GM12878 (cell line): ENCODE data around the gene FEN1. TPM values are rescaled to one million over a fixed set of nuclear protein-coding genes. Genes with fewer than 3 reads are reported as not detected.

Source experiments
- ATAC-seq: fragments of 200-7000 bp; cut with Tn5 transposase; 3 replicates; pipeline ENCODE4 v1.9.1; 2020; ENCODE audit warnings: mild to moderate bottlenecking, moderate library complexity
- BruUV-seq: library from RNA; stranded (reverse); fragments of 400-500 nt; replicated peaks from 2 replicates; lab custom pipeline; 2021; lab: Mats Ljungman, UMichigan
- CTCF ChIA-PET: fragments of 300-600 bp; sonication (Branson Sonifier 250); formaldehyde crosslinking; extraction: SDS; loops from one replicate; lab custom pipeline; 2021; ENCODE audit warnings: inconsistent platforms; lab: Yijun Ruan, JAX
- POLR2A ChIA-PET: fragments of 350-600 bp; formaldehyde crosslinking; extraction: SDS; loops from one replicate; lab custom pipeline; 2021; ENCODE audit warnings: inconsistent platforms; lab: Charles Lee
- RAD21 ChIA-PET: fragments of 300-600 bp; sonication (Branson Sonifier 250); formaldehyde crosslinking; loops from one replicate; lab custom pipeline; 2023; ENCODE audit warnings: antibody characterized with exemption; ENCODE audit not compliant: unreplicated experiment; lab: Charles Lee
- SMC1A ChIA-PET: fragments of 300-600 bp; sonication (Branson Sonifier 250); formaldehyde crosslinking; loops from one replicate; lab custom pipeline; 2023; ENCODE audit not compliant: unreplicated experiment, uncharacterized antibody; lab: Charles Lee
- DNase-seq: peaks from one replicate; pipeline ENCODE4 v3.0.0-alpha.2; 2011; ENCODE audit warnings: low read depth, low spot score
- FAIRE-seq: peaks from 3 replicates; lab custom pipeline; 2011; peaks lifted over from hg19 to GRCh38; lab: Jason Lieb, UNC
- H2AFZ ChIP-seq: 2 replicates; pipeline ENCODE4 v1.6.0; 2011; ENCODE audit warnings: low read depth, low read length, control low read depth; ENCODE audit not compliant: control insufficient read depth
- H3K27ac ChIP-seq: 2 replicates; pipeline ENCODE4 v1.5.1; 2011; ENCODE audit warnings: control low read depth; ENCODE audit not compliant: control insufficient read depth, insufficient read depth
- H3K27me3 ChIP-seq, 2 experiments: replicated peaks in 1 of 2; 2 replicates each; pipeline versions ENCODE4 v1.6.0 to v1.6.1; 2011; ENCODE audit warnings: low read length in 1 of 2; ENCODE audit not compliant: control insufficient read depth in 2 of 2, insufficient read depth in 2 of 2
- H3K36me3 ChIP-seq, 2 experiments: 2 replicates each; pipeline ENCODE4 v1.5.1; 2011; ENCODE audit warnings: low read length in 1 of 2; ENCODE audit not compliant: control insufficient read depth in 2 of 2, insufficient read depth in 2 of 2
- H3K4me1 ChIP-seq: 2 replicates; pipeline ENCODE4 v1.6.1; 2011; ENCODE audit warnings: mild to moderate bottlenecking, low read length, moderate library complexity, mixed read lengths; ENCODE audit not compliant: control insufficient read depth, insufficient read depth
- H3K4me2 ChIP-seq: 2 replicates; pipeline ENCODE4 v1.6.0; 2011; ENCODE audit warnings: control low read depth; ENCODE audit not compliant: control insufficient read depth, insufficient read depth
- H3K4me3 ChIP-seq: fragments of 200-600 bp; sonication (generic); 2 replicates; pipeline ENCODE4 v1.5.1; 2016
- H3K79me2 ChIP-seq: 2 replicates; pipeline ENCODE4 v1.6.0; 2011; ENCODE audit warnings: low read length; ENCODE audit not compliant: control insufficient read depth, insufficient read depth
- H3K9ac ChIP-seq: 2 replicates; pipeline ENCODE4 v1.8.0; 2011; ENCODE audit warnings: low read length, control low read depth, mixed read lengths; ENCODE audit not compliant: control insufficient read depth, insufficient read depth
- H3K9me3 ChIP-seq: replicated peaks from 3 replicates; pipeline ENCODE4 v1.5.1; 2011; ENCODE audit warnings: mild to moderate bottlenecking, low read length; ENCODE audit not compliant: control insufficient read depth, insufficient read depth
- H4K20me1 ChIP-seq: 2 replicates; pipeline ENCODE4 v1.6.0; 2011; ENCODE audit not compliant: control insufficient read depth, insufficient read depth
- CEBPB ChIP-seq, 2 experiments: fragments of 150-350 bp in 1 of 2; IDR thresholded peaks; 2 replicates each; pipeline ENCODE4 v1.6.1; 2012 to 2014; ENCODE audit warnings: low read depth in 2 of 2, low read length in 2 of 2, borderline replicate concordance in 1 of 2, inconsistent platforms in 1 of 2
- RELA ChIP-seq: fragments of 450-650 bp; IDR thresholded peaks from 2 replicates; pipeline ENCODE4 v1.8.0; 2014; ENCODE audit warnings: borderline replicate concordance; ENCODE audit not compliant: partially characterized antibody
- SRF ChIP-seq, 2 experiments: IDR thresholded peaks; 2 replicates each; pipeline ENCODE4 v1.6.1; 2011; ENCODE audit warnings: low read depth in 2 of 2, low read length in 2 of 2, mild to moderate bottlenecking in 1 of 2, moderate library complexity in 1 of 2
- TBL1XR1 ChIP-seq: IDR thresholded peaks from 2 replicates; pipeline ENCODE4 v1.6.1; 2012; ENCODE audit warnings: low read depth, low read length, improper control_type of control experiment
- WGBS: methylation state at CpG from one replicate; pipeline ENCODE4 v1.1.6; 2016; ENCODE audit warnings: low lambda C conversion rate; ENCODE audit not compliant: insufficient replicate concordance, insufficient coverage; ENCODE audit errors: missing lambda C conversion rate; 5-methylcytosine and 5-hydroxymethylcytosine counted together
- in situ Hi-C: fragments of 300-500 bp; cut with MboI; formaldehyde crosslinking; loops from 9 replicates; pipeline ENCODE4 v1.14.3; 2018; ENCODE audit warnings: mixed read lengths
- intact Hi-C: fragments of 100-400 bp; cut with micrococcal nuclease; formaldehyde crosslinking; loops from one replicate; pipeline ENCODE4 v1.14.2; 2022; ENCODE audit not compliant: unreplicated experiment
- polyA plus RNA-seq, 11 experiments: library from polyadenylated mRNA; depleted of rRNA in 4 of 11; unstranded in 6 of 11; stranded (reverse) in 5 of 11; fragments of >200 nt; fragmentation: Nextera tagmentation in 4 of 11; fragmentation: Illumina TruSeq in 1 of 11; extraction: Ambion mirVana in 4 of 11; extraction: Trizol in 1 of 11; gene quantifications; 1 replicate in 1 of 11; 2 replicates in 10 of 11; pipeline versions ENCODE4 v1.2.1 to v1.2.3, GENCODE V29; 2011 to 2016; ENCODE audit warnings: inconsistent platforms in 2 of 11, missing spikeins in 2 of 11, low read depth in 1 of 11
- total RNA-seq, 4 experiments: library from RNA; depleted of rRNA in 3 of 4; stranded (reverse); fragments of >200 nt in 3 of 4; fragmentation: Illumina TruSeq in 1 of 4; extraction: Trizol in 1 of 4; gene quantifications; 2 replicates each; pipeline versions ENCODE4 v1.2.1 to v1.2.3, GENCODE V29; 2013 to 2021
- TF ChIP-seq, protein P1 (sequence below): IDR thresholded peaks from 2 replicates; pipeline ENCODE4 v1.6.1; 2012; ENCODE audit warnings: improper control_type of control experiment, low read depth, low read length; ENCODE audit not compliant: insufficient replicate concordance
- TF ChIP-seq, protein P2 (sequence below): fragments of 450-650 bp; IDR thresholded peaks from 2 replicates; pipeline ENCODE4 v1.6.1; 2017; ENCODE audit warnings: mild to moderate bottlenecking, moderate library complexity
- TF ChIP-seq, protein P3 (sequence below): fragments of 450-650 bp; conservative IDR thresholded peaks from 2 replicates; pipeline ENCODE4 v1.6.1; 2017; ENCODE audit warnings: mild to moderate bottlenecking, moderate library complexity

The FEN1 gene
- total and polyA plus RNA-seq, 10 of the 15 experiments (the other 5 are each of a cell fraction or from before 2014, with no cell fraction given): 54.8 to 282 (median 125) TPM

DNA sequence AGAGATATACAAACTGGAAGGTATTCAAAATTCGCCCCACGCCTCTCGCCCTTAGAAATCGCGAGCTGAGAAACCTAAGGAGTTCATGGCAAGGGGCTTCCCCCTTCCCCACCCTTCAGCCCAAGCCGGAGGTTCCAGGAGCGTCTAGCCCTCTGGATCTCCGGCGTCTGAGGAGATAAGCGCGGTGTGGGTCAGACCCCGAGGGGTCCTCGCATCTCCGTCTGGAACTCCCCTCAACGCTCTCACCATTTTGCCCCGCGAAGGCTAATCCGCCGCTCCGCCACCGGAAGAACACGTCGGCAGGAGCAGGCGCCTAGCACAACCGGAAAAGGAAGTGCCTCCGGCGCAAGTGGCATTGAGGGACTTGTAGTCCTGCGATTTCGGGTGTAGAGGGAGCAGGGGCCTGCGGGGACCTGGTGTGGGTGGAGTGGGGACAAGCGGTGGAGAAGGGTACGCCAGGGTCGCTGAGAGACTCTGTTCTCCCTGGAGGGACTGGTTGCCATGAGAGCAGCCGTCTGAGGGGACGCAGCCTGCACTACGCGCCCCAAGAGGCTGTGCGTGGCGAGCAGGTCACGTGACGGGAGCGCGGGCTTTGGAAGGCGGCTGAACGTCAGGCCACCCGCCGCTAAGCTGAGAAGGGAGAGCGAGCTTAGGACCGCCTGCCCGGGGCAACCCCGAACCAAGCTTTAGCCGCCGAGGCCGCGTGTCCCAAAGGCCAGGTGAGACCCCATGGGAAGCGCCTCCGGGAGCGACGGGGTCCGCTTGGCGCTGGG, at the start of gene FEN1, which contains the start of gene TMEM258 (continued):
- TF ChIP-seq, protein P1, sequence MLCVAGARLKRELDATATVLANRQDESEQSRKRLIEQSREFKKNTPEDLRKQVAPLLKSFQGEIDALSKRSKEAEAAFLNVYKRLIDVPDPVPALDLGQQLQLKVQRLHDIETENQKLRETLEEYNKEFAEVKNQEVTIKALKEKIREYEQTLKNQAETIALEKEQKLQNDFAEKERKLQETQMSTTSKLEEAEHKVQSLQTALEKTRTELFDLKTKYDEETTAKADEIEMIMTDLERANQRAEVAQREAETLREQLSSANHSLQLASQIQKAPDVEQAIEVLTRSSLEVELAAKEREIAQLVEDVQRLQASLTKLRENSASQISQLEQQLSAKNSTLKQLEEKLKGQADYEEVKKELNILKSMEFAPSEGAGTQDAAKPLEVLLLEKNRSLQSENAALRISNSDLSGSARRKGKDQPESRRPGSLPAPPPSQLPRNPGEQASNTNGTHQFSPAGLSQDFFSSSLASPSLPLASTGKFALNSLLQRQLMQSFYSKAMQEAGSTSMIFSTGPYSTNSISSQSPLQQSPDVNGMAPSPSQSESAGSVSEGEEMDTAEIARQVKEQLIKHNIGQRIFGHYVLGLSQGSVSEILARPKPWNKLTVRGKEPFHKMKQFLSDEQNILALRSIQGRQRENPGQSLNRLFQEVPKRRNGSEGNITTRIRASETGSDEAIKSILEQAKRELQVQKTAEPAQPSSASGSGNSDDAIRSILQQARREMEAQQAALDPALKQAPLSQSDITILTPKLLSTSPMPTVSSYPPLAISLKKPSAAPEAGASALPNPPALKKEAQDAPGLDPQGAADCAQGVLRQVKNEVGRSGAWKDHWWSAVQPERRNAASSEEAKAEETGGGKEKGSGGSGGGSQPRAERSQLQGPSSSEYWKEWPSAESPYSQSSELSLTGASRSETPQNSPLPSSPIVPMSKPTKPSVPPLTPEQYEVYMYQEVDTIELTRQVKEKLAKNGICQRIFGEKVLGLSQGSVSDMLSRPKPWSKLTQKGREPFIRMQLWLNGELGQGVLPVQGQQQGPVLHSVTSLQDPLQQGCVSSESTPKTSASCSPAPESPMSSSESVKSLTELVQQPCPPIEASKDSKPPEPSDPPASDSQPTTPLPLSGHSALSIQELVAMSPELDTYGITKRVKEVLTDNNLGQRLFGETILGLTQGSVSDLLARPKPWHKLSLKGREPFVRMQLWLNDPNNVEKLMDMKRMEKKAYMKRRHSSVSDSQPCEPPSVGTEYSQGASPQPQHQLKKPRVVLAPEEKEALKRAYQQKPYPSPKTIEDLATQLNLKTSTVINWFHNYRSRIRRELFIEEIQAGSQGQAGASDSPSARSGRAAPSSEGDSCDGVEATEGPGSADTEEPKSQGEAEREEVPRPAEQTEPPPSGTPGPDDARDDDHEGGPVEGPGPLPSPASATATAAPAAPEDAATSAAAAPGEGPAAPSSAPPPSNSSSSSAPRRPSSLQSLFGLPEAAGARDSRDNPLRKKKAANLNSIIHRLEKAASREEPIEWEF: no peak
- TF ChIP-seq, all 136 proteins: peak for 64

DNA sequence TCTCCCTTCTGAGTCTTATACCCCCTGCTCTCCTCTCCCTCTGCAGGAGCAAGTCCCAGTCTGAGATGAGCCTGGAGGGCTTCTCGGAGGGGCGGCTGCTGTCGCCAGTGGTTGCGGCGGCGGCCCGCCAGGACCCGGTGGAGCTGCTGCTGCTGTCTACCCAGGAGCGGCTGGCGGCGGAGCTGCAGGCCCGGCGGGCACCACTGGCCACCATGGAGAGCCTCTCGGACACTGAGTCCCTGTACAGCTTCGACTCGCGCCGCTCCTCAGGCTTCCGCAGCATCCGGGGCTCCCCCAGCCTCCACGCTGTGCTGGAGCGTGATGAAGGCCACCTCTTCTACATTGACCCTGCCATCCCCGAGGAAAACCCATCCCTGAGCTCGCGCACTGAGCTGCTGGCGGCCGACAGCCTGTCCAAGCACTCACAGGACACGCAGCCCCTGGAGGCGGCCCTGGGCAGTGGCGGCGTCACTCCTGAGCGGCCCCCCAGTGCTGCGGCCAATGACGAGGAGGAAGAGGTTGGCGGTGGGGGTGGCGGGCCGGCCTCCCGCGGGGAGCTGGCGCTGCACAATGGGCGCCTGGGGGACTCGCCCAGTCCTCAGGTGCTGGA, 49.1 kb upstream of the FEN1 start:
- TF ChIP-seq SRF (IDR thresholded peaks at IDR 0.05; ENCODE audit: low read depth in 2 of 2, low read length in 2 of 2) (no peak), CEBPB (IDR thresholded peaks at IDR 0.05; ENCODE audit: borderline replicate concordance in 1 of 2, low read depth in 2 of 2, low read length in 2 of 2) (no peak), RELA (no peak), TBL1XR1 (no peak)
- TF ChIP-seq, protein P2, sequence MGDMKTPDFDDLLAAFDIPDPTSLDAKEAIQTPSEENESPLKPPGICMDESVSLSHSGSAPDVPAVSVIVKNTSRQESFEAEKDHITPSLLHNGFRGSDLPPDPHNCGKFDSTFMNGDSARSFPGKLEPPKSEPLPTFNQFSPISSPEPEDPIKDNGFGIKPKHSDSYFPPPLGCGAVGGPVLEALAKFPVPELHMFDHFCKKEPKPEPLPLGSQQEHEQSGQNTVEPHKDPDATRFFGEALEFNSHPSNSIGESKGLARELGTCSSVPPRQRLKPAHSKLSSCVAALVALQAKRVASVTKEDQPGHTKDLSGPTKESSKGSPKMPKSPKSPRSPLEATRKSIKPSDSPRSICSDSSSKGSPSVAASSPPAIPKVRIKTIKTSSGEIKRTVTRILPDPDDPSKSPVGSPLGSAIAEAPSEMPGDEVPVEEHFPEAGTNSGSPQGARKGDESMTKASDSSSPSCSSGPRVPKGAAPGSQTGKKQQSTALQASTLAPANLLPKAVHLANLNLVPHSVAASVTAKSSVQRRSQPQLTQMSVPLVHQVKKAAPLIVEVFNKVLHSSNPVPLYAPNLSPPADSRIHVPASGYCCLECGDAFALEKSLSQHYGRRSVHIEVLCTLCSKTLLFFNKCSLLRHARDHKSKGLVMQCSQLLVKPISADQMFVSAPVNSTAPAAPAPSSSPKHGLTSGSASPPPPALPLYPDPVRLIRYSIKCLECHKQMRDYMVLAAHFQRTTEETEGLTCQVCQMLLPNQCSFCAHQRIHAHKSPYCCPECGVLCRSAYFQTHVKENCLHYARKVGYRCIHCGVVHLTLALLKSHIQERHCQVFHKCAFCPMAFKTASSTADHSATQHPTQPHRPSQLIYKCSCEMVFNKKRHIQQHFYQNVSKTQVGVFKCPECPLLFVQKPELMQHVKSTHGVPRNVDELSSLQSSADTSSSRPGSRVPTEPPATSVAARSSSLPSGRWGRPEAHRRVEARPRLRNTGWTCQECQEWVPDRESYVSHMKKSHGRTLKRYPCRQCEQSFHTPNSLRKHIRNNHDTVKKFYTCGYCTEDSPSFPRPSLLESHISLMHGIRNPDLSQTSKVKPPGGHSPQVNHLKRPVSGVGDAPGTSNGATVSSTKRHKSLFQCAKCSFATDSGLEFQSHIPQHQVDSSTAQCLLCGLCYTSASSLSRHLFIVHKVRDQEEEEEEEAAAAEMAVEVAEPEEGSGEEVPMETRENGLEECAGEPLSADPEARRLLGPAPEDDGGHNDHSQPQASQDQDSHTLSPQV: no peak
- TF ChIP-seq, protein P3, sequence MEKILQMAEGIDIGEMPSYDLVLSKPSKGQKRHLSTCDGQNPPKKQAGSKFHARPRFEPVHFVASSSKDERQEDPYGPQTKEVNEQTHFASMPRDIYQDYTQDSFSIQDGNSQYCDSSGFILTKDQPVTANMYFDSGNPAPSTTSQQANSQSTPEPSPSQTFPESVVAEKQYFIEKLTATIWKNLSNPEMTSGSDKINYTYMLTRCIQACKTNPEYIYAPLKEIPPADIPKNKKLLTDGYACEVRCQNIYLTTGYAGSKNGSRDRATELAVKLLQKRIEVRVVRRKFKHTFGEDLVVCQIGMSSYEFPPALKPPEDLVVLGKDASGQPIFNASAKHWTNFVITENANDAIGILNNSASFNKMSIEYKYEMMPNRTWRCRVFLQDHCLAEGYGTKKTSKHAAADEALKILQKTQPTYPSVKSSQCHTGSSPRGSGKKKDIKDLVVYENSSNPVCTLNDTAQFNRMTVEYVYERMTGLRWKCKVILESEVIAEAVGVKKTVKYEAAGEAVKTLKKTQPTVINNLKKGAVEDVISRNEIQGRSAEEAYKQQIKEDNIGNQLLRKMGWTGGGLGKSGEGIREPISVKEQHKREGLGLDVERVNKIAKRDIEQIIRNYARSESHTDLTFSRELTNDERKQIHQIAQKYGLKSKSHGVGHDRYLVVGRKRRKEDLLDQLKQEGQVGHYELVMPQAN: no peak
- TF ChIP-seq, all 136 proteins: peak for 0
- DNase-seq: no peak
- no peak overlapping the region for H3K4me2 ChIP-seq
- no peak overlapping the region for H3K27ac ChIP-seq
- H3K4me1 ChIP-seq: no peaks in the 10 kb centered on the region; the same call in 1 of the 2 replicates
- no peak for ATAC-seq
- 71% methylated on average over 41 of the region's 42 CpGs for WGBS
- H3K79me2 ChIP-seq: no peaks in the 10 kb centered on the region
- no peak for FAIRE-seq
- no peak overlapping the region for H3K9ac ChIP-seq
- ChIA-PET RAD21 (interaction anchor here (2.4 kb wide), 1 partner anchor 45 kb away, joined by 7 read pairs; no protein-coding TSS in a partner anchor), CTCF (interaction anchor here (1.4 to 2.7 kb wide), 3 partner anchors 10 to 44 kb away, joined by 4 to 13 read pairs (median 7); no protein-coding TSS in a partner anchor), POLR2A (no interaction called here), SMC1A (no interaction called here)
- no peaks in the 10 kb centered on the region for H3K36me3 ChIP-seq
- H3K27me3 ChIP-seq: no peaks in the 10 kb centered on the region
- in situ Hi-C loops: no loop called here
- no peak overlapping the region for H3K4me3 ChIP-seq
- H3K9me3 ChIP-seq: no peaks in the 10 kb centered on the region
- no TSS peak for BruUV-seq
- H2AFZ ChIP-seq: no peak overlapping the region
- intact Hi-C loops: no loop called here
- no peaks in the 10 kb centered on the region for H4K20me1 ChIP-seq
